ENCODE measurements around the gene MCM3AP.
"Not testable (repeated sequence)": the region's sequence is repeated elsewhere in the genome, so short reads cannot be mapped to it uniquely, and the experiment has no call there.

Gene MCM3AP

GRCh38 chr21:46266946-46267345 lies 18.5 kb downstream of the MCM3AP start:
- no peak for DNase-seq

- no peak for DNase-seq
These were observed 19.5 kb downstream of the MCM3AP start for GRCh38 chr21:46265736-46266525.

GRCh38 chr21:46264690-46265144 lies 20.7 kb downstream of the MCM3AP start:
- DNase-seq = no peak

GRCh38 chr21:46264046-46264689 lies 21.2 kb downstream of the MCM3AP start:
- no peak for DNase-seq

GRCh38 chr21:46256501-46256994 lies 28.9 kb downstream of the MCM3AP start:
- DNase-seq = no peak

- DNase-seq = no peak
These were observed 29.6 kb downstream of the MCM3AP start for GRCh38 chr21:46255758-46256337.

- no peak for DNase-seq
These were observed 30.2 kb downstream of the MCM3AP start for GRCh38 chr21:46255166-46255565.

- DNase-seq = no peak
These were observed 31.0 kb downstream of the MCM3AP start for GRCh38 chr21:46254208-46254975.

GRCh38 chr21:46253610-46254124 lies 31.7 kb downstream of the MCM3AP start:
- DNase-seq = peak; percentile 8

- DNase-seq = no peak
These were observed 32.6 kb downstream of the MCM3AP start for GRCh38 chr21:46252840-46253239.

- no peak for DNase-seq
These were observed 35.2 kb downstream of the MCM3AP start for GRCh38 chr21:46250146-46250725.

GRCh38 chr21:46248827-46249226 lies 36.6 kb downstream of the MCM3AP start:
- DNase-seq = no peak

GRCh38 chr21:46248422-46248782 lies 37.0 kb downstream of the MCM3AP start:
- DNase-seq = no peak

GRCh38 chr21:46247699-46248421 lies 37.6 kb downstream of the MCM3AP start:
- no peak for DNase-seq

GRCh38 chr21:46246345-46246744 lies 39.1 kb downstream of the MCM3AP start:
- no peak for DNase-seq

GRCh38 chr21:46245213-46245915 lies 40.0 kb downstream of the MCM3AP start:
- no peak for DNase-seq

- DNase-seq = no peak
These were observed 40.8 kb downstream of the MCM3AP start for GRCh38 chr21:46244602-46245001.

- DNase-seq = no peak
These were observed 41.5 kb downstream of the MCM3AP start for GRCh38 chr21:46243960-46244361.

GRCh38 chr21:46243325-46243724 lies 42.1 kb downstream of the MCM3AP start:
- DNase-seq = no peak

GRCh38 chr21:46241577-46241976 lies 43.8 kb downstream of the MCM3AP start:
- DNase-seq = not testable (repeated sequence)

GRCh38 chr21:46239817-46240325 lies 45.5 kb downstream of the MCM3AP start:
- no peak for DNase-seq
